ENCODE results near the gene TGM5. TPM values are rescaled to one million over a fixed set of nuclear protein-coding genes. Genes with fewer than 3 reads are reported as not detected.

Gene TGM5
- total RNA-seq, 1 experiment from 2014 or later, result not detected

GRCh38 chr15:43207024-43207423, 59.7 kb downstream of the TGM5 start:
- Histone ChIP-seq H4K20me1 (ENCODE audit: insufficient read depth) (no peaks in the 10 kb centered on the region), H3K36me3 (ENCODE audit: control insufficient read depth in 1 of 2, insufficient read depth in 2 of 2, low read length in 2 of 2) (no peaks in the 10 kb centered on the region), H3K9me3 (ENCODE audit: control insufficient read depth in 1 of 2, insufficient read depth in 1 of 2, low read depth in 1 of 2, low read length in 2 of 2) (no peaks in the 10 kb centered on the region), H3K9me2 (ENCODE audit: insufficient read depth) (no peaks in the 10 kb centered on the region), H3K27ac (ENCODE audit: low read depth, low read length) (no peak overlapping the region), H3K9ac (ENCODE audit: low read length) (no peak overlapping the region), H3K4me1 (ENCODE audit: control insufficient read depth in 1 of 2, insufficient read depth in 2 of 2, low read length in 2 of 2) (peaks cover 0 to 4% of the 10 kb centered on the region in 2 experiments; a peak in 1 of 4 replicates), H3K4me2 (ENCODE audit: low read length) (no peak overlapping the region), H2AFZ (ENCODE audit: low read depth, low read length, poor library complexity, severe bottlenecking) (no peak overlapping the region), H3K79me2 (ENCODE audit: insufficient read depth, low read length) (no peaks in the 10 kb centered on the region), H3K27me3 (ENCODE audit: insufficient read depth, low read length) (no peaks in the 10 kb centered on the region), H3K4me3 (replicated peaks in 1 of 2; ENCODE audit: low read depth in 1 of 2, low read length in 2 of 2) (no peak overlapping the region)
- DNase-seq (ENCODE audit: low read depth, low spot score), result no peak
- ChIA-PET RAD21 (ENCODE audit: low non-redundant PET in 1 of 2, low total read pairs in 2 of 2, uncharacterized antibody in 2 of 2, unreplicated experiment in 2 of 2) (no interaction called here), CTCF (interaction anchor here (1.6 to 1.7 kb wide), 2 partner anchors 18 to 79 kb away, joined by 3 to 6 read pairs; no protein-coding TSS in a partner anchor), POLR2A (no interaction called here)
- no peak for ATAC-seq
- TF ChIP-seq CTCF (IDR thresholded peaks at IDR 0.05 in 2 of 3, conservative IDR thresholded peaks at IDR 0.05 in 1 of 3; ENCODE audit: borderline replicate concordance in 1 of 3, insufficient read depth in 1 of 3, low read depth in 2 of 3, low read length in 2 of 3) (no peak), ATF3 (IDR thresholded peaks at IDR 0.05) (no peak), POLR2AphosphoS5 (IDR thresholded peaks at IDR 0.05; ENCODE audit: low read depth, low read length) (no peak), SIN3A (IDR thresholded peaks at IDR 0.05; ENCODE audit: low read depth) (no peak), FOSL1 (IDR thresholded peaks at IDR 0.05; ENCODE audit: low read depth) (no peak), TCF7L2 (IDR thresholded peaks at IDR 0.05; ENCODE audit: borderline replicate concordance, extremely low read depth, insufficient read depth, insufficient read length) (no peak), REST (IDR thresholded peaks at IDR 0.05; ENCODE audit: low read depth) (no peak), EZH2phosphoT487 (IDR thresholded peaks at IDR 0.05; ENCODE audit: borderline replicate concordance) (no peak), ZNF274 (IDR thresholded peaks at IDR 0.05; ENCODE audit: low read depth, low read length) (no peak), ZBTB33 (IDR thresholded peaks at IDR 0.05; ENCODE audit: extremely low read depth, insufficient replicate concordance, low read length) (no peak), EGR1 (IDR thresholded peaks at IDR 0.05; ENCODE audit: low read depth) (no peak), ZFX (IDR thresholded peaks at IDR 0.05) (no peak), SRF (IDR thresholded peaks at IDR 0.05; ENCODE audit: low read depth) (no peak), EZH2 (IDR thresholded peaks at IDR 0.05) (no peak), YY1 (IDR thresholded peaks at IDR 0.05; ENCODE audit: extremely low read depth, insufficient replicate concordance, low read depth, low read length) (no peak), CEBPB (IDR thresholded peaks at IDR 0.05; ENCODE audit: low read depth) (no peak), MAX (IDR thresholded peaks at IDR 0.05) (no peak), RAD21 (IDR thresholded peaks at IDR 0.05; ENCODE audit: low read depth) (no peak)
- no TSS peak for BruUV-seq (replicated peaks)
- intact Hi-C loops (cut with micrococcal nuclease), result no loop called here
